ENCODE data around the gene CACUL1. TPM values are rescaled to one million over a fixed set of nuclear protein-coding genes. Genes with fewer than 3 reads are reported as not detected.
A peak's percentile ranks its signal among the peaks of the same experiment; 100 is the strongest.
"Not testable (repeated sequence)": the region's sequence is repeated elsewhere in the genome, so short reads cannot be mapped to it uniquely, and the experiment has no call there.

The CACUL1 gene
- polyA plus RNA-seq, 1 donor from 2014 or later: 23.9 TPM

- Mint-ChIP-seq H3K36me3 (peaks cover 9% of the 10 kb centered on the region), H3K27ac (no peak overlapping the region), H3K9me3 (no peaks in the 10 kb centered on the region), H3K4me1 (peaks cover 7 to 13% (median 9%) of the 10 kb centered on the region in 3 donors), H3K27me3 (no peaks in the 10 kb centered on the region), H3K4me3 (no peak overlapping the region)
Observed at GRCh38 chr10:118698421-118698820, 56.3 kb downstream of the CACUL1 start.

GRCh38 chr10:118694848-118695247 is 59.9 kb downstream of the CACUL1 start:
- Mint-ChIP-seq H3K27ac (no peak overlapping the region), H3K4me1 (peaks cover 7 to 11% (median 9%) of the 10 kb centered on the region in 3 donors), H3K9me3 (no peaks in the 10 kb centered on the region), H3K4me3 (no peak overlapping the region), H3K27me3 (no peaks in the 10 kb centered on the region), H3K36me3 (peaks cover 11% of the 10 kb centered on the region)

- H3K4me3 Mint-ChIP-seq: no peak overlapping the region
- peak overlapping the region in 1 of 3 donors; percentile 3 for H3K27ac Mint-ChIP-seq
- H3K9me3 Mint-ChIP-seq: no peaks in the 10 kb centered on the region
Observed at GRCh38 chr10:118692872-118693271, 61.9 kb downstream of the CACUL1 start.

GRCh38 chr10:118689070-118689858 is 65.5 kb downstream of the CACUL1 start:
- peaks cover 0 to 7% (median 1%) of the 10 kb centered on the region in 3 donors for H3K4me1 Mint-ChIP-seq
- no peak overlapping the region for H3K4me3 Mint-ChIP-seq
- H3K9me3 Mint-ChIP-seq: no peaks in the 10 kb centered on the region
- peaks cover 4% of the 10 kb centered on the region for H3K36me3 Mint-ChIP-seq
- H3K27ac Mint-ChIP-seq: no peak overlapping the region
- no peaks in the 10 kb centered on the region for H3K27me3 Mint-ChIP-seq

More at GRCh38 chr10:118692872-118693271, 61.9 kb downstream of the CACUL1 start:
- Mint-ChIP-seq H3K36me3 (peaks cover 9% of the 10 kb centered on the region), H3K4me1 (peaks cover 0 to 4% (median 2%) of the 10 kb centered on the region in 3 donors), H3K27me3 (no peaks in the 10 kb centered on the region)

GRCh38 chr10:118687472-118687871 is 67.3 kb downstream of the CACUL1 start:
- Mint-ChIP-seq H3K4me3 (no peak overlapping the region), H3K27me3 (no peaks in the 10 kb centered on the region)

GRCh38 chr10:118682533-118682932 is 72.2 kb downstream of the CACUL1 start:
- Mint-ChIP-seq H3K36me3 (peaks cover 2% of the 10 kb centered on the region), H3K4me1 (peaks cover 0 to 3% (median 1%) of the 10 kb centered on the region in 3 donors), H3K9me3 (no peaks in the 10 kb centered on the region), H3K27me3 (no peaks in the 10 kb centered on the region), H3K27ac (no peak overlapping the region), H3K4me3 (no peak overlapping the region)

More at GRCh38 chr10:118687472-118687871, 67.3 kb downstream of the CACUL1 start:
- H3K4me1 Mint-ChIP-seq: peaks cover 0 to 7% (median 0%) of the 10 kb centered on the region in 3 donors
- peak overlapping the region in 1 of 3 donors; percentile 33 for H3K27ac Mint-ChIP-seq
- H3K36me3 Mint-ChIP-seq: peaks cover 4% of the 10 kb centered on the region
- no peaks in the 10 kb centered on the region for H3K9me3 Mint-ChIP-seq

GRCh38 chr10:118680197-118680596 is 74.6 kb downstream of the CACUL1 start:
- Mint-ChIP-seq H3K4me3 (no peak overlapping the region), H3K9me3 (no peaks in the 10 kb centered on the region), H3K4me1 (peaks cover 0 to 1% (median 0%) of the 10 kb centered on the region in 3 donors), H3K36me3 (peaks cover 2% of the 10 kb centered on the region), H3K27ac (no peak overlapping the region), H3K27me3 (no peaks in the 10 kb centered on the region)

GRCh38 chr10:118674226-118674919 is 80.4 kb downstream of the CACUL1 start:
- no peaks in the 10 kb centered on the region for H3K36me3 Mint-ChIP-seq
- peak overlapping the region in 1 of 3 donors; percentile 83 for H3K27ac Mint-ChIP-seq
- peaks cover under 1 to 5% (median 4%) of the 10 kb centered on the region in 3 donors for H3K4me1 Mint-ChIP-seq
- H3K9me3 Mint-ChIP-seq: no peaks in the 10 kb centered on the region
- no peak overlapping the region for H3K4me3 Mint-ChIP-seq
- no peaks in the 10 kb centered on the region for H3K27me3 Mint-ChIP-seq

- no peaks in the 10 kb centered on the region for H3K9me3 Mint-ChIP-seq
- H3K36me3 Mint-ChIP-seq: no peaks in the 10 kb centered on the region
- peaks cover 6 to 15% (median 11%) of the 10 kb centered on the region in 3 donors for H3K4me1 Mint-ChIP-seq
- H3K27me3 Mint-ChIP-seq: no peaks in the 10 kb centered on the region
- H3K4me3 Mint-ChIP-seq: no peak overlapping the region
- peak overlapping the region in 1 of 3 donors; percentile 59 for H3K27ac Mint-ChIP-seq
Observed at GRCh38 chr10:118672766-118673715, 81.7 kb downstream of the CACUL1 start.

- no peaks in the 10 kb centered on the region for H3K27me3 Mint-ChIP-seq
- peaks cover 6 to 17% (median 11%) of the 10 kb centered on the region in 3 donors for H3K4me1 Mint-ChIP-seq
- H3K4me3 Mint-ChIP-seq: no peak overlapping the region
- H3K27ac Mint-ChIP-seq: no peak overlapping the region
- no peaks in the 10 kb centered on the region for H3K36me3 Mint-ChIP-seq
- no peaks in the 10 kb centered on the region for H3K9me3 Mint-ChIP-seq
Observed at GRCh38 chr10:118672153-118672552, 82.6 kb downstream of the CACUL1 start.

- not testable (repeated sequence) for H3K4me3 Mint-ChIP-seq, H3K27ac Mint-ChIP-seq, H3K9me3 Mint-ChIP-seq, H3K27me3 Mint-ChIP-seq, H3K36me3 Mint-ChIP-seq
- H3K4me1 Mint-ChIP-seq: peaks cover 6 to 17% (median 11%) of the 10 kb centered on the region in 3 donors
Observed at GRCh38 chr10:118671221-118671620, 83.5 kb downstream of the CACUL1 start.

GRCh38 chr10:118670472-118671124 is 84.2 kb downstream of the CACUL1 start:
- Mint-ChIP-seq H3K4me1 (peaks cover 6 to 17% (median 11%) of the 10 kb centered on the region in 3 donors), H3K36me3 (no peaks in the 10 kb centered on the region), H3K9me3 (no peaks in the 10 kb centered on the region), H3K27ac (no peak overlapping the region), H3K4me3 (no peak overlapping the region), H3K27me3 (no peaks in the 10 kb centered on the region)

- Mint-ChIP-seq H3K36me3 (no peaks in the 10 kb centered on the region), H3K4me1 (peaks cover 6 to 17% (median 11%) of the 10 kb centered on the region in 3 donors), H3K27me3 (peaks cover 2% of the 10 kb centered on the region), H3K9me3 (no peaks in the 10 kb centered on the region), H3K27ac (peak overlapping the region in 1 of 3 donors; percentile 65), H3K4me3 (no peak overlapping the region)
Observed at GRCh38 chr10:118669835-118670234, 84.9 kb downstream of the CACUL1 start.
